H1 (cell line): ENCODE measurements around the gene HTR1B. TPM values are rescaled to one million over a fixed set of nuclear protein-coding genes. Genes with fewer than 3 reads are reported as not detected.

Experiments used
- BCL11A ChIP-seq, 2 experiments: IDR thresholded peaks; one replicate each; pipeline ENCODE4 v1.6.1; 2011; ENCODE audit warnings: low read depth in 2 of 2, low read length in 2 of 2, mild to moderate bottlenecking in 2 of 2
- CBX5 ChIP-seq: fragments of 300-800, 300-1000 bp; sonication (generic); IDR thresholded peaks from 2 replicates; pipeline ENCODE4 v1.7.1; 2016; ENCODE audit warnings: antibody characterized with exemption, low read length, low read depth
- CREB1 ChIP-seq: IDR thresholded peaks from 2 replicates; pipeline ENCODE4 v1.6.1; 2012; ENCODE audit warnings: inconsistent platforms
- POU5F1 ChIP-seq: IDR thresholded peaks from 2 replicates; pipeline ENCODE4 v1.6.1; 2011; ENCODE audit warnings: low read depth, mild to moderate bottlenecking, low read length, moderate library complexity
- SIX5 ChIP-seq: IDR thresholded peaks from 2 replicates; pipeline ENCODE4 v1.6.1; 2011; ENCODE audit warnings: mild to moderate bottlenecking, low read depth, low read length
- TCF12 ChIP-seq: IDR thresholded peaks from 2 replicates; pipeline ENCODE4 v1.6.1; 2011; ENCODE audit warnings: low read depth, mild to moderate bottlenecking, low read length
- USF2 ChIP-seq: IDR thresholded peaks from 2 replicates; pipeline ENCODE4 v1.6.1; 2011; ENCODE audit warnings: low read length, improper control_type of control experiment
- polyA plus RNA-seq, 7 experiments: library from polyadenylated mRNA; depleted of rRNA in 3 of 7; stranded (reverse) in 5 of 7; unstranded in 2 of 7; fragments of >200 nt in 5 of 7; fragments of 200-250 nt in 2 of 7; gene quantifications; 1 replicate in 5 of 7; 2 replicates in 1 of 7; 4 replicates in 1 of 7; pipeline versions ENCODE4 v1.2.1 to v1.2.3, GENCODE V29; 2011 to 2013; ENCODE audit warnings: missing spikeins in 2 of 7, mixed read lengths in 2 of 7
- total RNA-seq: library from RNA; stranded (reverse); fragmentation: NEBNext Ultra II Directional; extraction: Animal tissue kit (Norgen Biotek cat#: 25700); gene quantifications from 2 replicates; pipeline ENCODE4 v1.2.1, GENCODE V29; 2021
- TF ChIP-seq, protein P1 (sequence below): fragments of 300-600 bp; sonication (generic); IDR thresholded peaks from 2 replicates; pipeline ENCODE4 v1.7.1; 2012; ENCODE audit warnings: low read length, moderate library complexity, mild to moderate bottlenecking, inconsistent platforms; ENCODE audit not compliant: insufficient replicate concordance
- TF ChIP-seq, protein P2 (sequence below): IDR thresholded peaks from 2 replicates; pipeline ENCODE4 v1.6.1; 2012; ENCODE audit warnings: inconsistent platforms
- TF ChIP-seq, protein P3 (sequence below): IDR thresholded peaks from 2 replicates; pipeline ENCODE4 v1.6.1; 2011; ENCODE audit warnings: low read depth, mild to moderate bottlenecking, low read length; ENCODE audit not compliant: insufficient read depth

HTR1B gene
- total and polyA plus RNA-seq, 2 of the 8 experiments (the other 6 are each of a cell fraction or from before 2014, with no cell fraction given), result 1.1 to 1.4 TPM

GRCh38 chr6:77461796-77462195 is 1.5 kb downstream of the HTR1B start (continued):
- TF ChIP-seq, protein P1, sequence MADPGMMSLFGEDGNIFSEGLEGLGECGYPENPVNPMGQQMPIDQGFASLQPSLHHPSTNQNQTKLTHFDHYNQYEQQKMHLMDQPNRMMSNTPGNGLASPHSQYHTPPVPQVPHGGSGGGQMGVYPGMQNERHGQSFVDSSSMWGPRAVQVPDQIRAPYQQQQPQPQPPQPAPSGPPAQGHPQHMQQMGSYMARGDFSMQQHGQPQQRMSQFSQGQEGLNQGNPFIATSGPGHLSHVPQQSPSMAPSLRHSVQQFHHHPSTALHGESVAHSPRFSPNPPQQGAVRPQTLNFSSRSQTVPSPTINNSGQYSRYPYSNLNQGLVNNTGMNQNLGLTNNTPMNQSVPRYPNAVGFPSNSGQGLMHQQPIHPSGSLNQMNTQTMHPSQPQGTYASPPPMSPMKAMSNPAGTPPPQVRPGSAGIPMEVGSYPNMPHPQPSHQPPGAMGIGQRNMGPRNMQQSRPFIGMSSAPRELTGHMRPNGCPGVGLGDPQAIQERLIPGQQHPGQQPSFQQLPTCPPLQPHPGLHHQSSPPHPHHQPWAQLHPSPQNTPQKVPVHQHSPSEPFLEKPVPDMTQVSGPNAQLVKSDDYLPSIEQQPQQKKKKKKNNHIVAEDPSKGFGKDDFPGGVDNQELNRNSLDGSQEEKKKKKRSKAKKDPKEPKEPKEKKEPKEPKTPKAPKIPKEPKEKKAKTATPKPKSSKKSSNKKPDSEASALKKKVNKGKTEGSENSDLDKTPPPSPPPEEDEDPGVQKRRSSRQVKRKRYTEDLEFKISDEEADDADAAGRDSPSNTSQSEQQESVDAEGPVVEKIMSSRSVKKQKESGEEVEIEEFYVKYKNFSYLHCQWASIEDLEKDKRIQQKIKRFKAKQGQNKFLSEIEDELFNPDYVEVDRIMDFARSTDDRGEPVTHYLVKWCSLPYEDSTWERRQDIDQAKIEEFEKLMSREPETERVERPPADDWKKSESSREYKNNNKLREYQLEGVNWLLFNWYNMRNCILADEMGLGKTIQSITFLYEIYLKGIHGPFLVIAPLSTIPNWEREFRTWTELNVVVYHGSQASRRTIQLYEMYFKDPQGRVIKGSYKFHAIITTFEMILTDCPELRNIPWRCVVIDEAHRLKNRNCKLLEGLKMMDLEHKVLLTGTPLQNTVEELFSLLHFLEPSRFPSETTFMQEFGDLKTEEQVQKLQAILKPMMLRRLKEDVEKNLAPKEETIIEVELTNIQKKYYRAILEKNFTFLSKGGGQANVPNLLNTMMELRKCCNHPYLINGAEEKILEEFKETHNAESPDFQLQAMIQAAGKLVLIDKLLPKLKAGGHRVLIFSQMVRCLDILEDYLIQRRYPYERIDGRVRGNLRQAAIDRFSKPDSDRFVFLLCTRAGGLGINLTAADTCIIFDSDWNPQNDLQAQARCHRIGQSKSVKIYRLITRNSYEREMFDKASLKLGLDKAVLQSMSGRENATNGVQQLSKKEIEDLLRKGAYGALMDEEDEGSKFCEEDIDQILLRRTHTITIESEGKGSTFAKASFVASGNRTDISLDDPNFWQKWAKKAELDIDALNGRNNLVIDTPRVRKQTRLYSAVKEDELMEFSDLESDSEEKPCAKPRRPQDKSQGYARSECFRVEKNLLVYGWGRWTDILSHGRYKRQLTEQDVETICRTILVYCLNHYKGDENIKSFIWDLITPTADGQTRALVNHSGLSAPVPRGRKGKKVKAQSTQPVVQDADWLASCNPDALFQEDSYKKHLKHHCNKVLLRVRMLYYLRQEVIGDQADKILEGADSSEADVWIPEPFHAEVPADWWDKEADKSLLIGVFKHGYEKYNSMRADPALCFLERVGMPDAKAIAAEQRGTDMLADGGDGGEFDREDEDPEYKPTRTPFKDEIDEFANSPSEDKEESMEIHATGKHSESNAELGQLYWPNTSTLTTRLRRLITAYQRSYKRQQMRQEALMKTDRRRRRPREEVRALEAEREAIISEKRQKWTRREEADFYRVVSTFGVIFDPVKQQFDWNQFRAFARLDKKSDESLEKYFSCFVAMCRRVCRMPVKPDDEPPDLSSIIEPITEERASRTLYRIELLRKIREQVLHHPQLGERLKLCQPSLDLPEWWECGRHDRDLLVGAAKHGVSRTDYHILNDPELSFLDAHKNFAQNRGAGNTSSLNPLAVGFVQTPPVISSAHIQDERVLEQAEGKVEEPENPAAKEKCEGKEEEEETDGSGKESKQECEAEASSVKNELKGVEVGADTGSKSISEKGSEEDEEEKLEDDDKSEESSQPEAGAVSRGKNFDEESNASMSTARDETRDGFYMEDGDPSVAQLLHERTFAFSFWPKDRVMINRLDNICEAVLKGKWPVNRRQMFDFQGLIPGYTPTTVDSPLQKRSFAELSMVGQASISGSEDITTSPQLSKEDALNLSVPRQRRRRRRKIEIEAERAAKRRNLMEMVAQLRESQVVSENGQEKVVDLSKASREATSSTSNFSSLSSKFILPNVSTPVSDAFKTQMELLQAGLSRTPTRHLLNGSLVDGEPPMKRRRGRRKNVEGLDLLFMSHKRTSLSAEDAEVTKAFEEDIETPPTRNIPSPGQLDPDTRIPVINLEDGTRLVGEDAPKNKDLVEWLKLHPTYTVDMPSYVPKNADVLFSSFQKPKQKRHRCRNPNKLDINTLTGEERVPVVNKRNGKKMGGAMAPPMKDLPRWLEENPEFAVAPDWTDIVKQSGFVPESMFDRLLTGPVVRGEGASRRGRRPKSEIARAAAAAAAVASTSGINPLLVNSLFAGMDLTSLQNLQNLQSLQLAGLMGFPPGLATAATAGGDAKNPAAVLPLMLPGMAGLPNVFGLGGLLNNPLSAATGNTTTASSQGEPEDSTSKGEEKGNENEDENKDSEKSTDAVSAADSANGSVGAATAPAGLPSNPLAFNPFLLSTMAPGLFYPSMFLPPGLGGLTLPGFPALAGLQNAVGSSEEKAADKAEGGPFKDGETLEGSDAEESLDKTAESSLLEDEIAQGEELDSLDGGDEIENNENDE, result no peak
- TF ChIP-seq USF2 (no peak), CREB1 (no peak), POU5F1 (no peak), BCL11A (IDR thresholded peaks at IDR 0.05; ENCODE audit: low read depth in 2 of 2, low read length in 2 of 2) (no peak), TCF12 (no peak), CBX5 (no peak), SIX5 (no peak)
- TF ChIP-seq, protein P2, sequence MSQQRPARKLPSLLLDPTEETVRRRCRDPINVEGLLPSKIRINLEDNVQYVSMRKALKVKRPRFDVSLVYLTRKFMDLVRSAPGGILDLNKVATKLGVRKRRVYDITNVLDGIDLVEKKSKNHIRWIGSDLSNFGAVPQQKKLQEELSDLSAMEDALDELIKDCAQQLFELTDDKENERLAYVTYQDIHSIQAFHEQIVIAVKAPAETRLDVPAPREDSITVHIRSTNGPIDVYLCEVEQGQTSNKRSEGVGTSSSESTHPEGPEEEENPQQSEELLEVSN, result no peak
- TF ChIP-seq, protein P3, sequence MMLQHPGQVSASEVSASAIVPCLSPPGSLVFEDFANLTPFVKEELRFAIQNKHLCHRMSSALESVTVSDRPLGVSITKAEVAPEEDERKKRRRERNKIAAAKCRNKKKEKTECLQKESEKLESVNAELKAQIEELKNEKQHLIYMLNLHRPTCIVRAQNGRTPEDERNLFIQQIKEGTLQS, result no peak
